Measurements from ENCODE around the gene TECTA.

DNA sequence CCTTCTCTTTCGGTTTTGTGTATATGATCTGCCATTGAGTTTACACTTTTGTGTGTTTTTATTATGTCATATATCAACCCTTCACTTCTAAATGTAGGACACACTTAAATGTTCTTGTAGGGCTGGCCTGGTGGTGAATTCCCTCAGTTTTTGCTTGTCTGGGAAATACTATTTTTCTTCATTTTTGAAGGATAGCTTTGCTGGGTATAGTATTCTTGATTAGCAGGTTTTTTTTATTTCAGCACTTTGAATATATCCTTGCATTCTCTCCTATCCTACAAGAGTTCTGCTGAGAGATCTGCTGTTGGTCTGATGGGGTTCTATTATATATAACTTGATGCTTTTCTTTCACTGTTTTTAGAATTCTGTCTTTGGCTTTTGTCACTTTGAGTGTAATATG is 79.1 kb downstream of the TECTA start:
- TF ChIP-seq, protein P1, sequence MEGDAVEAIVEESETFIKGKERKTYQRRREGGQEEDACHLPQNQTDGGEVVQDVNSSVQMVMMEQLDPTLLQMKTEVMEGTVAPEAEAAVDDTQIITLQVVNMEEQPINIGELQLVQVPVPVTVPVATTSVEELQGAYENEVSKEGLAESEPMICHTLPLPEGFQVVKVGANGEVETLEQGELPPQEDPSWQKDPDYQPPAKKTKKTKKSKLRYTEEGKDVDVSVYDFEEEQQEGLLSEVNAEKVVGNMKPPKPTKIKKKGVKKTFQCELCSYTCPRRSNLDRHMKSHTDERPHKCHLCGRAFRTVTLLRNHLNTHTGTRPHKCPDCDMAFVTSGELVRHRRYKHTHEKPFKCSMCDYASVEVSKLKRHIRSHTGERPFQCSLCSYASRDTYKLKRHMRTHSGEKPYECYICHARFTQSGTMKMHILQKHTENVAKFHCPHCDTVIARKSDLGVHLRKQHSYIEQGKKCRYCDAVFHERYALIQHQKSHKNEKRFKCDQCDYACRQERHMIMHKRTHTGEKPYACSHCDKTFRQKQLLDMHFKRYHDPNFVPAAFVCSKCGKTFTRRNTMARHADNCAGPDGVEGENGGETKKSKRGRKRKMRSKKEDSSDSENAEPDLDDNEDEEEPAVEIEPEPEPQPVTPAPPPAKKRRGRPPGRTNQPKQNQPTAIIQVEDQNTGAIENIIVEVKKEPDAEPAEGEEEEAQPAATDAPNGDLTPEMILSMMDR (IDR thresholded peaks at IDR 0.05), result no peak
- TF ChIP-seq POLR2A (IDR thresholded peaks at IDR 0.05), result no peak
